PC-3 (cell line): ENCODE results near the gene LMCD1. TPM values are rescaled to one million over a fixed set of nuclear protein-coding genes. Genes with fewer than 3 reads are reported as not detected.

Experiments
- ATAC-seq: fragments of 200-7000 bp; cut with Tn5 transposase; 2 replicates; pipeline ENCODE4 v1.9.1; 2020; ENCODE audit warnings: mild to moderate bottlenecking, moderate library complexity
- BruUV-seq: library from RNA; stranded (reverse); fragments of 400-500 nt; replicated peaks from 2 replicates; lab custom pipeline; 2021; lab: Mats Ljungman, UMichigan
- CTCF ChIA-PET: fragments of 300-600 bp; sonication (Branson Sonifier 250); formaldehyde crosslinking; loops from one replicate; lab custom pipeline; 2022; ENCODE audit warnings: antibody characterized with exemption; lab: Charles Lee
- POLR2A ChIA-PET: fragments of 300-600 bp; sonication (Branson Sonifier 250); formaldehyde crosslinking; loops from one replicate; lab custom pipeline; 2022; ENCODE audit warnings: antibody characterized with exemption; ENCODE audit not compliant: unreplicated experiment; lab: Charles Lee
- DNase-seq: peaks from one replicate; pipeline ENCODE4 v3.0.0-alpha.2; 2015
- H2AFZ ChIP-seq: fragments of 300-600 bp; sonication (generic); 2 replicates; pipeline ENCODE4 v1.6.0; 2016; ENCODE audit warnings: antibody characterized with exemption, low read length
- H3F3A ChIP-seq: fragments of 300-600 bp; sonication (generic); one replicate; pipeline ENCODE4 v1.6.0; 2017; ENCODE audit warnings: antibody characterized with exemption, low read length, control low read depth, mild to moderate bottlenecking; ENCODE audit not compliant: unreplicated experiment
- H3K27ac ChIP-seq: fragments of 300-600 bp; sonication (generic); 2 replicates; pipeline ENCODE4 v1.5.1; 2016; ENCODE audit warnings: mild to moderate bottlenecking, low read length
- H3K27me3 ChIP-seq: fragments of 300-600 bp; sonication (generic); 2 replicates; pipeline ENCODE4 v1.6.1; 2016; ENCODE audit warnings: low read length, mixed read lengths
- H3K36me3 ChIP-seq: fragments of 300-600 bp; sonication (generic); 2 replicates; pipeline ENCODE4 v1.6.1; 2016; ENCODE audit warnings: low read depth, mixed run types, low read length, mixed read lengths
- H3K4me1 ChIP-seq: fragments of 300-600 bp; sonication (generic); 2 replicates; pipeline ENCODE4 v1.5.1; 2016; ENCODE audit warnings: low read length; ENCODE audit not compliant: insufficient read depth
- H3K4me2 ChIP-seq: fragments of 300-600 bp; sonication (generic); 2 replicates; pipeline ENCODE4 v1.6.0; 2016; ENCODE audit warnings: low read length
- H3K4me3 ChIP-seq: fragments of 300-600 bp; sonication (generic); 2 replicates; pipeline ENCODE4 v1.5.1; 2016; ENCODE audit warnings: mild to moderate bottlenecking, low read length, mixed read lengths
- H3K79me2 ChIP-seq: fragments of 300-600 bp; sonication (generic); 2 replicates; pipeline ENCODE4 v1.6.1; 2017; ENCODE audit warnings: low read length, mixed read lengths
- H3K9ac ChIP-seq: fragments of 300-600 bp; sonication (generic); 2 replicates; pipeline ENCODE4 v1.6.0; 2016; ENCODE audit warnings: mild to moderate bottlenecking, low read length
- H3K9me2 ChIP-seq: fragments of 300-600 bp; sonication (generic); replicated peaks from 2 replicates; pipeline ENCODE4 v1.6.1; 2016; ENCODE audit warnings: mixed run types, low read length, mixed read lengths
- H3K9me3 ChIP-seq: fragments of 300-600 bp; sonication (generic); 2 replicates; pipeline ENCODE4 v1.6.1; 2016; ENCODE audit warnings: low read length, mixed read lengths
- H4K20me1 ChIP-seq: fragments of 300-600 bp; sonication (generic); 2 replicates; pipeline ENCODE4 v1.6.1; 2016; ENCODE audit warnings: low read length, mixed read lengths
- CTCF ChIP-seq: fragments of 300-600 bp; sonication (generic); conservative IDR thresholded peaks from 2 replicates; pipeline ENCODE4 v1.5.1; 2017; ENCODE audit warnings: antibody characterized with exemption, low read depth, mild to moderate bottlenecking, low read length
- EZH2 ChIP-seq: fragments of 300-600 bp; sonication (generic); IDR thresholded peaks from one replicate; pipeline ENCODE4 v1.6.1; 2017; ENCODE audit warnings: antibody characterized with exemption, mild to moderate bottlenecking, low read length; ENCODE audit not compliant: unreplicated experiment
- EZH2phosphoT487 ChIP-seq: fragments of 300-600 bp; sonication (generic); IDR thresholded peaks from 2 replicates; pipeline ENCODE4 v1.6.1; 2018; ENCODE audit warnings: mild to moderate bottlenecking, antibody characterized with exemption, low read length, borderline replicate concordance
- intact Hi-C: fragments of 100-400 bp; cut with micrococcal nuclease; formaldehyde crosslinking; loops from 2 replicates; pipeline ENCODE4 v1.9.0; 2023
- total RNA-seq: library from RNA; depleted of rRNA; stranded (reverse); fragments of >200 nt; gene quantifications from 2 replicates; pipeline ENCODE4 v1.2.3, GENCODE V29; 2014

LMCD1 gene
- total RNA-seq, 1 experiment from 2014 or later: 9.1 TPM

- DNase-seq: no peak
- Histone ChIP-seq H3K27ac (no peak overlapping the region), H4K20me1 (no peaks in the 10 kb centered on the region), H3K79me2 (no peaks in the 10 kb centered on the region), H3K9me2 (no peaks in the 10 kb centered on the region), H3K36me3 (no peaks in the 10 kb centered on the region), H2AFZ (no peak overlapping the region), H3K9ac (no peak overlapping the region), H3F3A (no peaks in the 10 kb centered on the region), H3K4me1 (peaks cover 3% of the 10 kb centered on the region; the same call in 1 of the 2 replicates), H3K9me3 (no peaks in the 10 kb centered on the region), H3K27me3 (no peaks in the 10 kb centered on the region), H3K4me3 (no peak overlapping the region), H3K4me2 (no peak overlapping the region)
- ATAC-seq: no peak
- intact Hi-C loops: no loop called here
- TF ChIP-seq EZH2: no peak
- no peak for TF ChIP-seq EZH2phosphoT487
- no peak for TF ChIP-seq CTCF
- BruUV-seq: no TSS peak
- ChIA-PET POLR2A (no interaction called here), CTCF (interaction anchor here (0.6 kb wide), 1 partner anchor 61 kb away, joined by 5 read pairs; the partner anchor contains the start of gene LMCD1)
These were observed 61.5 kb downstream of the LMCD1 start for GRCh38 chr3:8563146-8563545.

- no peak for DNase-seq
- no peaks in the 10 kb centered on the region for H3K27me3 ChIP-seq
- no peak overlapping the region for H3K4me2 ChIP-seq
- no TSS peak for BruUV-seq
- ATAC-seq: no peak
- H3K9me2 ChIP-seq: no peaks in the 10 kb centered on the region
- no peak overlapping the region for H3K9ac ChIP-seq
- H2AFZ ChIP-seq: no peak overlapping the region
- H3K4me1 ChIP-seq: peaks cover 3% of the 10 kb centered on the region; the same call in 1 of the 2 replicates
- no peaks in the 10 kb centered on the region for H3F3A ChIP-seq
- no peak overlapping the region for H3K4me3 ChIP-seq
- no peaks in the 10 kb centered on the region for H3K79me2 ChIP-seq
- intact Hi-C loops: no loop called here
- ChIA-PET POLR2A (no interaction called here), CTCF (no interaction called here)
- H3K9me3 ChIP-seq: no peaks in the 10 kb centered on the region
- no peak overlapping the region for H3K27ac ChIP-seq
- no peak for TF ChIP-seq EZH2
- no peak for TF ChIP-seq EZH2phosphoT487
- no peak for TF ChIP-seq CTCF
- H4K20me1 ChIP-seq: no peaks in the 10 kb centered on the region
- no peaks in the 10 kb centered on the region for H3K36me3 ChIP-seq
These were observed 62.0 kb downstream of the LMCD1 start for GRCh38 chr3:8563597-8563996.

- Histone ChIP-seq H3K9me2 (no peaks in the 10 kb centered on the region), H3K27ac (no peak overlapping the region), H2AFZ (no peak overlapping the region), H3K9ac (no peak overlapping the region), H3K9me3 (no peaks in the 10 kb centered on the region), H4K20me1 (no peaks in the 10 kb centered on the region), H3K79me2 (no peaks in the 10 kb centered on the region), H3K36me3 (no peaks in the 10 kb centered on the region), H3K4me1 (peaks cover 3% of the 10 kb centered on the region; the same call in 1 of the 2 replicates), H3K4me3 (no peak overlapping the region), H3K27me3 (no peaks in the 10 kb centered on the region), H3K4me2 (no peak overlapping the region), H3F3A (no peaks in the 10 kb centered on the region)
- TF ChIP-seq CTCF (no peak), EZH2phosphoT487 (no peak), EZH2 (no peak)
- no TSS peak for BruUV-seq
- ChIA-PET POLR2A (no interaction called here), CTCF (no interaction called here)
- intact Hi-C loops: no loop called here
- no peak for DNase-seq
- ATAC-seq: no peak
These were observed 63.8 kb downstream of the LMCD1 start for GRCh38 chr3:8565376-8565775.
